Stimulated activated CD4-positive, alpha-beta T cell treated with anti-CD3 and anti-CD28 coated beads, TNF-alpha, amount 100 ng/mL, for 48 hours (primary cell): ENCODE data around the gene SCYGR6.
"Not testable (repeated sequence)": the region's sequence is repeated elsewhere in the genome, so short reads cannot be mapped to it uniquely, and the experiment has no call there.

Source experiments
- DNase-seq, 3 donors: peaks; one replicate each; pipeline ENCODE4 v3.0.0-alpha.2; 2020; ENCODE audit warnings: low read depth in 3 of 3

Gene SCYGR6, protein sequence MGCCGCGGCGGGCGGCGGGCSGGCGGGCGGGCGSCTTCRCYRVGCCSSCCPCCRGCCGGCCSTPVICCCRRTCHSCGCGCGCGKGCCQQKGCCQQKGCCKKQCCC

DNA sequence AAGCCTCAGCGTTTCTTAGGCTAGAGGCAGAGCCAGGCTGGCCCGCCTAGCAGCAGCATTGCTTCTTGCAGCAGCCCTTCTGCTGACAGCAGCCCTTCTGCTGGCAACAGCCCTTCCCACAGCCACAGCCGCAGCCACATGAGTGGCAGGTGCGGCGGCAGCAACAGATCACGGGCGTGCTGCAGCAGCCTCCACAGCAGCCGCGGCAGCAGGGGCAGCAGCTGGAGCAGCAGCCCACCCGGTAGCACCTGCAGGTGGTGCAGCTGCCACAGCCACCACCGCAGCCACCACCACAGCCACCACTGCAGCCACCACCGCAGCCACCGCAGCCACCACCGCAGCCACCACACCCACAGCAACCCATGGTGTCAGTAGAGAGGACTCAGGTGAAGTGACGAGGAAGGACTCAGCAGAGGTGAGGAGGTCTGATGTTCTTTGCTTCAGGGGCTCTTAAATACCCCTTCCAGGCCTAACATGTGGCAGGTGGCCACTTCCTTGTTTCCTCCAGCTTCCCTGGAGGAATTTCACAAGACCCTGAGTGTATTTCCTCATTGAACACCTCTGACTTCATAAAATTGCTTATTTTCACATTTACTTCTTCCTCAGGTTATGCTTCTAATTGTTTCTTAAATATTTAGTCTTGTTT lies at the start of gene SCYGR6:
Gene SCYGR6 (minus strand): TSS at position 364 of the 646 bp plus-strand sequence. CDS start 0 bp downstream, at position 364.
- no peak for DNase-seq

DNA sequence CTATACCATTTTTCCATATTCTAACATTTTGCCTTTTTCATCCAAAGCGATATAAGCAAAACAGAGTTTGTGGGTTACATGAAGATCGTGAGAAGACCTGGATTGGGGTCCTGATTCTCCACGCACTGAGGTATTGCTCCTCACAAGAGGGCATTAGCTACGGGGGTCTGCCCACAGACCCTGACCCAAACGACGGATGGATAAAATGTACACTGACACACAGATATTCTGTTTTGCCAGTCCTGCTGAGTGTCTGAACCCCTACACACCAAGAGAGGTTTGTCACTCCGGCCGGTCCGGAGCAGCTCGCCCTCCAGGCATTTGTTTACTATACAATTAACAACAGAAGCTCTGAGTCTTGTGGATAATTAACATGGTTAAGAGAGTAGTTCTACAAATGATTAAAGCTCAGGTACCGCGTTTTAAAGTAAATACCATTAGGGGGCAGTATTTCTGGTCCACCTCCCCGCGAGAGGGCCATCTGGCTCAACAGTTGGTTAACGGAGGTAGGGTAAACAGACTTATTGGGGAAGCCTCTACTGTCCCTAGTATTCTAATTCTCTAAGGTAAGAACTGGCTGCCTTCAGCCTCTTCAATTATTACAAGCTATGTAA lies 49.6 kb upstream of the SCYGR6 start:
- DNase-seq, result no peak

DNA sequence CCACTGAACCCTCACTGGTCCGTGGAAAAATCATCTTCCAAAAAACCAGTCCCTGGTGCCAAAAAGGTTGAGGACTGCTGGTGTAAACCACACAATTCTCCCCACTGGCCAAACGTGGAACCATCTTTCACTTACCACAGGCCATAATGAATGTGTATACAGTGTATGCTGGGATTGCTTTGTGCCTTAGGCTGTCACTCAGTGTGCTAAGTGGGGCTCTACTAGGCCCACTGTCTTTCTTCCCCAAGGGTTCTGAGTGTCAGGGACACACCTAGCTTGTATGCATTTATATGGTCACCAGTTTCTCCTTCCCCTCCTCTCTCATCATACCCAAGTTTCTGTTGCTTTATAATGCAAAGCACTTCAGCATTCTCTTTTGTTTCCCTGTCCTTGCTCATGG lies 48.4 kb upstream of the SCYGR6 start:
- DNase-seq, result no peak

DNA sequence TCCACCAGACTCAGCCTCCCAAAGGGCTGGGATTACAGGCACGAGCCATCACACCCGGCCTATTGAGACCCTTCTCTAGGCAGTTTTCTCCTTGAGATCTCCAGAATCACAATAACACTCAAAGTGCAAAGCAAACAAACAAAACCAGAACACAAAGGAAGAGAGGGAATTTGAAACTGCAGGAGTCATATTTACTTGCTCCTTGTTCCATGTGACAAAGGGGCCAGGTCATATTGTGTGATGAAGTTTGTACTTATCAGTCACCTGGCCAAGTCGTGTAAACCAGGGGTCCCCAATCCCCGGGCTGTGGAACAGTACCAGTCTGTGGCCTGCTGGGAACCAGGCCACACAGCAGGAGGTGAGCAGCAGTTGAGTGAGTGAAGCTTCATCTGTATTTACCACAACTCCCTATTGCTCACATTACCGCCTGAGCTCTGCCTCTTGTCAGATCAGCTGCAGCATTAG lies 47.7 kb upstream of the SCYGR6 start:
- DNase-seq, result no peak

DNA sequence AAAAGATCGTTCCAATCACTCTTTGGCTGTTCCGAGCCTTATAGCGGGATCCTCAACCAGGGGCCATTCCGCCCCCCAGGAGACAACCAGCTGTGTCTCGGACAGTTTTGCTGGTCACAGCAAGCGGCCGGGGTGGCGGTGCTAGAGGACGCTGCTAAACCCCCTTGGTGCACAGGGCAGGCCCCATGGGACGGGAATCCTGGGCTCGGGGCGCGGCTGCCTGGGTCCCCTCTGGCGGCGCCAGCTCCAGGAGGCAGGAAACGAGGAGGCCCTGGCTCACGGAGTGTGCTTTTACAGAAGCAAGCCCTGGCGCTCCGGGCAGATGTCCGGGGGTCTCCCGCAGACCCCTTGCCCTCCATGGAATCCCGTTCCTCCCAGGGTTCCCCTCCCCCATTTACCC lies 43.3 kb upstream of the SCYGR6 start:
- DNase-seq, result no peak

DNA sequence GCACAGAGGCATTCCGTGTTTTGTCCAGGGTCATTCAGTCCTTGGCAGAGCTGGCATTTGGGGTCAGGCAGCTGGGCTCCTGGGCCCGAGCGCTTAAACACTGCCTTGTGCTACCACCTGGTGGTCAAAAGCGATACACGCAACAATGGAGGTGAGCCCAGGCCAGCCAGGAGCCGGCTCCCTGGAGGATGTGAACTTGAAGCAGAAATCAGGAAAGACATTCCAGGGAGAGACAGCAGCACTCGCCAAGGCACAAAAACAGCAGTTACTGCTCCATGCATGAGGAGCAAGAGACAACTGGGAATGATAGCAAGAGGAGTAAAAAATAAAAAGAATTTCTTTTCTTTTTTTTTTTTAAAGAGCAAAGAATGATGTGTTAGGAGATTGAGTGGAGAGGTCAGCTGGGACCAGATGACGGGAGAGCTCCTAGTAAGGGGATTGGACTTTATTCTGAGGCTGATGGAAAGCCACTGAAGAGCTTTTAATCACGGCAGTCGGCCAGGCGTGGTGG lies 41.9 kb upstream of the SCYGR6 start:
- DNase-seq, result peak; percentile 26 to 57 (median 44)

DNA sequence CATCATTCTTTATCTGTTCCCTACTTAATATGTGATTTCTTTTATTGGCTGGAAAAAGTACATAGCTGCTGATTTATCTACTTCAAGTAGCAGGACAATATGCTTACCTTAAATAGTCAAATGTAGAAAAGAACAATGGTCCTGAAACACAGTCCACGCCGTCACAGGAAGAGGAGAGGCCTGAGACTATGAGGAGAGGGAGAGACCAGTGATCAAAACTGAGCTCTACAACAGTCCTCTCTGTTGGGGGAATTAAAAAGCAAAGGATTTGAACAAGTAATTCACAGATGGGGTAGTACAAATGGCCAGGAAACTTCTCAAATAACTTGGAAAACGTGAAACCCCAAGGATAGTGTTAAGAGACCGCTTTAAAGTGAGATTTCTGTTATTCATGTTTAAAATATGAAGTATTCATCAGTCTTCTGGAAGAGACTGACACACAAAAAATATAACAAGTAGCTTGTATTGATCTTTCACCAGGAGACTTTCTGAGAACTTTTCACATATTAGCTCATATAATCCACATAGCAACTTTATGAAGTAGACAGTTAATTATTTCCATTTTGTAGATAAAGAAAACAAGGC lies 41.3 kb upstream of the SCYGR6 start:
- no peak for DNase-seq

DNA sequence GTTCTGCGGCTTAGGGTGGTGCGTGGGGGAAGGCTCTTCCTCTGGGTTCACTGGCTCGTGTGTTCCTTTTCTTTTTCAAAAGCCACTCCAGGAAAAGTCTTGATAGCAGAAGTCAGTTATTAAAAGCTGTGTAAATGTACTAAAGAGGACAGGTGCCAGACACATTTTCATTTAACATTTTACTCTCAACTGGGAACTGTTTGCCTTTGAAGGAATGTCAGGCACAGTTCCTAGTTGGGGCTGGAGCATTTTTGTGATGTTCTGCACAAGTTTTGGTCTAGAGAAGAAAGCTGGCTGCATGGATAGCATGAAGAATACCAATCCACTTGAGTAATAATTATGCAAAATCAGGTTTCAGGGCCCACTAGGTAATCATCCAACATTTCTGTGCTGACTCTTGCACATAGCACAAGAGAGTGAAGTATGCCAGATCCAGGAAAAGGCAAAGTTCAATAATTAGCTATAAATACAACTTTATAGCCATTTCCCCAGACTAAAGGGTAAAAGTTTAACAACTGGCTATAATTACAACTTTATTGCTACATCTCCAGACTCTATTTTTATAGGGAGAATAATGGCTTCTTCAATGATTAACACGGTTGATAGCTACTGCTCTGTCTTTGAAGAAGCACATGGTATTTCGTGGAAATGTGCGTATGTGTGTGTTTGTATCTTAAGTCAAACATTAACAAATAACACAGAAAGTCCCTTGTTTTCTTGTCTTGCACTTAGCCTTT lies 37.4 kb upstream of the SCYGR6 start:
- DNase-seq, result no peak

DNA sequence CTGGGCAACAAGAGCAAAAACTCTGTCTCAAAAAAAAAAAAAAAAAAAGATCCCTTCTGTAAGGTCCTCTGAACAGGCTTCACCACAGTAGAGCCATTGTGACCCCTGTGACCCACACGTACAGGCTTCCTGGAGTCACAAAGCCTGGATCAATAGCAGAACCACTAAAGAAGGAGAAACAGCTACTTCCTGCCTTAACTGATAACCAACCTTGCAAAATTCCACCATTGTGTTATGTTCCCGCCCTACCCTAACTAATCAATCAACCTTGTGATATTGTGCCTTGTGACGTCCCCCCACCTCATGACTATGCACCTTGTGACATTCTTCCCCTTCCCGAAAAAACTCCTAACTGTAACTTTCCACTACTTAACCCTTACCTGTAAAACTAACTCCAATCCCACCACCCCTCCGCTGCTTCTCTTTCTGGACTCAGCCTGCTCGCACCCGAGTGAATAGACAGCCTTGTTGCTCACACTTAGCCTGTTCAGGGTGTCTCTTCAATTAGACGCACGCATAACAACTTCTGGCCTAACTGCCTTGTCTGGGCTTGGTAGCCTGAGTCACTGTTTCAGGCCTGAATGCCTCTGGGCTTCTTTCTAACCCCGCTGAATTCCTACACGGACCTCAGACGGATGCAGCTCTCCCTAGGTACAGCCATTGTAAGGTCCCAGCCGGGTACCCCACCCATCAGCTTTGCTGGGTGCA lies 35.0 kb upstream of the SCYGR6 start:
- no peak for DNase-seq

DNA sequence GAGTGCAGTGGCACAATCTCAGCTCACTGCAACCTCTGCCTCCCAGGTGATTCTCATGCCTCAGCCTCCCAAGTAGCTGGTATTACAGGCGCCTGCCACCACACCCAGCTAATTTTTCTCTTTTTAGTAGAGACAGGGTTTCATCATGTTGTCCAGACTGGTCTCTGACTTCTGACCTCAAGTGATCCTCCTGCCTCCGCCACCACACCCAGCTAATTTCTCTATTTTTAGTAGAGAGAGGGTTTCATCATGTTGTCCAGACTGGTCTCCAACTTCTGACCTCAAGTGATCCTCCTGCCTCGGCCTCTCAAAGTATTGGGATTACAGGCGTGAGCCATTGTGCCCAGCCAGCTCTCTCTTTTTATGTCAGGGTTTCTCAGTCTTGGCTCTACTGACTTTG lies 31.7 kb upstream of the SCYGR6 start:
- DNase-seq, result not testable (repeated sequence)

DNA sequence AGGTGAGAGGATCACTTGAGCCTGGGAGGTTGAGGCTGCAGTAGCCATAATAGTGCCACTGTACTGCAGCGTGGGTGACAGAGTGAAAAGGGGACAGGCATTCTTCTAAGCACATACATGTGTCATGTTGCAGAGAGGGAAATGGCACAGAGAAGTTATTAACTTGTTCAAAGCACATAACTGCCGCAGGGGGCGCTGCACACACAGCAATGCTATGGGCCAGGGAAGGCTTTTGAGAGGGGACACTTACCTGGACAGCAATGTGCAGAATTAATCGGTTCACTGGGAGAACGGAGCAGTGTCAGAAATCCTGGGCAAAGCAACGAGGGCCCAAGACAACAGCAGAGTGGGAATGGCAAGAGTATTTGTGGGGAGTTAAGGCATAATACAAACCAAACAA lies 23.5 kb upstream of the SCYGR6 start:
- DNase-seq, result no peak

DNA sequence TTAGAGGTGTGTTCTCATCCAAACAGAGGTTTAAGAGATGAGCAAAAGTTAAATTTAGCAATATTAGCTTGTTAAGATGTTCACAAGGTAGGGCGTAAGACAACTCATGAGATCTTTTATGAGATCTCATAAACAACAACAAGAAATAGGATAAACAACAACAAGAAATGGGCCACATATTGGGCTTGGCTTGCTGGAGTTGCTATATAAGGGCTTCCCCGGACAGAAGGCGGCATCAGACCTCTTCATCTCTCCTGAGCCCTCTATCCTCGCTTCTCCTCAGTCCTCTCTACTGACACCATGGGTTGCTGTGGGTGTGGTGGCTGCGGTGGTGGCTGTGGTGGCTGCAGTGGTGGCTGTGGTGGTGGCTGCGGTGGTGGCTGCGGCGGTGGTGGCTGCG lies 21.0 kb upstream of the SCYGR6 start, which contains the start of gene SCYGR8:
Gene SCYGR8 (plus strand): TSS at position 301 of the 400 bp plus-strand sequence. CDS start 0 bp downstream, at position 301.
- DNase-seq, result no peak

DNA sequence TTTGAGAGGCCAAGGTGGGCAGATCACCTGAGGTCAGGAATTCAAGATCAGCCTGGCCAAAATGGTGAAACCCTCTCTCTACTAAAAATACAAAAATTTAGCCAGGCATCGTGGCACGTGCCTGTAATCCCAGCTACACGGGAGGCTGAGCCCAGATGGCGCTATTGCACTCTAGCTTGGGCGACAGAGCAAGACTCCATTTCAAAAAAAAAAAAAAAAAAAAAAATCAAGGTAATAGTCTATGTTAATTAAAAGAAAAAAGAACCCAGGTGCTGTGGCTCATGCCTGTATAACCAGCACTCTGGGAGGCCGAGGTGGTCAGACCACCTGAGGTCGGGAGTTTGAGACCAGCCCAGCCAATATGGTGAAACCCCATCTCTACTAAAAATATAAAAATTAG lies 16.1 kb upstream of the SCYGR6 start:
- not testable (repeated sequence) for DNase-seq

DNA sequence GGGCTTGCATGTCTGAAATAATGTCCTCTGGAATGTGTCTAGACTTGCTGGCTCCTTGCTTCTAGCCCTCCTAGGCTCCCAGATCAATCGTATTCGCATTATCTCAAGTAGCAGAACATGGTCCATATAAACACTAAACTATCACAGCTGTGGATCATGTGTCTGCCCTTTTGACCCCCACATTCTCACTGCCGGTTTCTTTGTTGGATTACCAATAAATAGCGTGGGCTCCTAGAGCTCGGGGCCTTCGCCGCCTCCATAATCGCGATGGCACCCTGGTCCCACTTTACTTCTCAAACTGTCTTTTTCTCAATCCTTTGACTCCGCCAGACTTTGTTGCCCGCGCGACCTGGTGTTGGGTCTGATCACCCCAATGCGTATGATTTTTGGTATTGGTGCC lies 14.8 kb upstream of the SCYGR6 start:
- DNase-seq, result no peak

DNA sequence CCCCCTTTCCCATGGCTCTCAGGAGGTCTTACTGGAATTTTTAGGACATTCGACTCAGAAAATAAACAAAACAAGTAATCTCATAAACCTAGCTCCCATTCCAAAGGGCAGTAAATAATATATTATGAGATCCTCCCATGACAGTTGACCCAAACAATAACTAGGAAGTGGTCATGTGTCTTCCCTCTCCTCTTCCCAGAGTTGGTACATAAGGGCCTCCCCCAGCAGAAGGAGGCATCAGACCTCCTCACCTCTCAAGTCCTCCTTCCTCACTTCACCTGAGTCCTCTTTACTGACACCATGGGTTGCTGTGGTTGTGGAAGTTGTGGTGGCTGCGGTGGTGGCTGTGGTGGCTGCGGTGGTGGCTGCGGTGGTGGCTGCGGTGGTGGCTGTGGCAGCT lies 3.5 kb upstream of the SCYGR6 start, which contains the start of gene SCYGR7:
Gene SCYGR7 (plus strand): TSS at position 301 of the 400 bp plus-strand sequence. CDS start 0 bp downstream, at position 301.
- DNase-seq, result no peak

DNA sequence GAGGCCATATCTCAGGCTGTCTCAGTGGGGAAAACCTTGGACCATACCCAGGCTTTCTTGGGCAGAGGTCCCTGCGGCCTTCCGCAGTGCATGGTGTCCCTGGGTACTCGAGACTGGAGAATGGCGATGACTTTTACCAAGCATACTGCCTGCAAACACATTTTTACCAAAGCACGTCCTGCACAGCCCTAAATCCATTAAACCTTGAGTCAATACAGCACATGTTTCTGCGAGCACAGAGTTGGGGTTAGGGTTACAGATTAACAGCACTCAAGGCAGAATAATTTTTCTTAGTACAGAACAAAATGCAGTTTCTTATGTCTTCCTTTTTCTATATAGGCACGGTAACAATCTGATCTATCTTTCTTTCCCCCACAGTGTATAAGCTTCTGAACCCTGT lies 1.7 kb downstream of the SCYGR6 start:
- DNase-seq, result not testable (repeated sequence)

DNA sequence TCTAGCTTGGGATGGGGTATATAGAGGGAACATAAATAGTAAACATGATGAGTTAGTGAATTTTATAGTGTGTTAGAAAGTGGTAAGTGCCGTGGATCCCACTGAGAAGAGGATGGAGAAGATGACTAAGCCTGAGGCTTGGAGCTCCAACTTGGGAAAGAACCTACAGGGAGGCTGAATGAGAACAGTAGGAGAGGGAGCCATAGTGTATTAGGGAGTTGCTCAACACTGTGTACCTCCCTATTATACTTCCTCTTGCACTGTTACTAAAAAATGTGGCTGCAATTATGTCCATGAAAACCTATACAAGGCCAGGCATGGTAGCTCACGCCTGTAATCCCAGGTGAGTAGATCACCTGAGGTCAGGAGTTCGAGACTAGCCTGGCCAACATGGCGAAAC lies 3.9 kb downstream of the SCYGR6 start:
- no peak for DNase-seq

DNA sequence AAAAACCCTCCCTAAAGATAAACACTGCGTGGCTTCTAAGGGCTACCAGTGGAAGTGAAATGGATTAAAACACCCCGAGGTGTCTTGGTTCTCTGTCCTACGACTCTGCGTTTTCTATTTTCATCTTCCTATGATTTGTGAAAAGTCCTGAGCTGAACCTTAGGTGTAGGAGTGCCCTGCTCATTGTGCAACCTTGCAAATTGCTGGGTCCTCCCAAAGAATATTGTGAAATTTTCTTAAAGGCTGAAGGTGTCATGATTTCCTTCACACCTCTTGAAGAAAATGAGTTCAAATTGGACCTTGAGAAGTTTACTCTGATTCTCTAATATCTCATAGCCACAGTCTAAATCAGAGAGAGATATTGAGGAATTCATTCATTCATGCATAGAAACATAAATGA lies 4.9 kb downstream of the SCYGR6 start:
- DNase-seq, result no peak

DNA sequence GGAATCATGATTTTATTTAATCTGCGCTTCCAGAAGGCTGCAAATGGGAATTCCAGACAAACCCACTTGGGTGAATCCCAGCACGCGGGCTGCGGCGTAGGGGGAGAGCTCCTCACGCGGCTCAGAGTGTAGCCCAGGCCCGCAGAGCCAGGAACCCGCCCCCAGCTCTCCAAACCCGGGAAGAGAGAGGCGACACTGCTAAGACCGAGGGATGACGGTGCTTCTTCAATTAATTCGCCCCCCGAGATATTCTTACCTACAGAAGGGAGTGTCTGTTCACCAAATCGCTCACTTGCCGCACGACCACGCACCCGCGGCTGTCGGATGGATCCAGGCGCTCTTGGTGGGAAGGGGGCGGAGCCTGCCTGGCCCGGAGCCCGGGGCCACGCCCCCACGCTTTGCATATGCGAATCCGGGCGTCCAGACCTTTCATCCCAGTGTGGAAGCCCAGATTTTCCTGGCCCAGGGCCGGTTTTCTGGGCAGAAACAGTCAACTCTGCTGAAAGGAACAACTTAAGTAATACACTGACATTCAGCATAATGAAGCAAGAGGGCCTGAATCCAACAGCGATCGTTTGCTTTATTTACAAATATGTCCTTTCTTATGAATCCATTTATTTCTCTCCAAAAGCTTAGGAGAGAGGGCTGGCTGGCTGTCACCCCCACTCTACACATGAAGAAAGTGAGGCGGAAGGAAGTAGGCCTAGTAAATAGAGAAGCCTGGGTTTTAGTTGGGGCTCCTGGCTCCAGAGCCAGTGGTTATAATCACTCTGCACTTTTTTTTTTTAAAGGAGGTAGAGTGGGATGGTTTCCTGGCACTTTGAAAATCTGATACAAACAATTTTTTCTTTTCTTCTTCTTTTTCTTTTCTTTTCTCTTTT lies 6.6 kb downstream of the SCYGR6 start, which contains the start of gene SLC19A3:
Gene SLC19A3 (minus strand): TSS at position 342 of the 881 bp plus-strand sequence. CDS start 15,710 bp downstream, outside the sequence.
- DNase-seq, result peak in 1 of 3 donors; percentile 4

DNA sequence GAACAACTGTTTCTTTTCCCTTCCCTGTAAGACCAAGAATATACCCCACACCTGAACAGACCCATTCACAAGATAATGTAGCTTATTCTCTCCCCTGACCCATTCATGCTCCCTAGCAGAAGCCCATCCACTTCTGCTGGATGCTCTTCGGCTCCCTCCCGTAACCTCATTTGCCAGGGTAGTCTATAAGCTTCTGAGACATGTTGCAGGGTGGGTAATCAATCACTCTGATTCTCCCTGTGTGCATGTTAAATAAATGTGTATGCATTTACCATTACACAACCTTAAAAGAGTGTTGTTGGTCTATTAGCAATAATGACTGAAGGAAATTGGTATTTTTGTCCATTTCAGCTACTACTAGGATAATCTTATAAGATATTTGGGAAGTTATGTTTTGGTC lies 8.1 kb downstream of the SCYGR6 start:
- DNase-seq, result no peak
